Measurements from ENCODE around the gene DUOXA1.

The DUOXA1 gene

DNA sequence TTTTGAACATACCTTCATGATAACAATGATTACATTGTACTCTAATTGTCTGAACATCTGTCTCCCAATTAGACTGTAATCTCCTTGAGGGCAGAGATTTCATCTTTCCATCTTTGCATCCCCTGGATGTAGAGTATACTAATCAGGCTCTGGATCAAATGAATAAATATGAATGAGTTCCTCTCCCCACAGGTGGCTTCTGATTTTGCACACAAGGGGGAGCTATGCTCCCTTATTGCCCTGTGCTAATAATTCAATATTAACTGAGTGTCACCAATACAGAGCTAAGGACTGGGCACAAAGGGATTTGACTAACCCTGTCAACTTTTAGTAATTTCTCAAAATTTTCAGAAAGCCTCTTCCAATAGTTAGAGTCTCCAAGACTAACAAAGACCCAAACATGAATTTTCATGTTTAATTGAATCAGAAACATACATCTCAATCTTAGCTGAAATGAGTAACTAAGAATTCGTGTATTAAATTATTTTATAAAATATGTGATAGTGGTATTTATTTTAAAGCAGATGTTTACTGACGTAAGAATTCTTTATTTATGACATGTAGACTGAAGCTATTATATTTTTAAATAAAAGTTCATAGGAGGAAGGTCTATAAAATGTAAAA lies 3.0 kb downstream of the DUOXA1 start:
- Mint-ChIP-seq H3K4me1 (peaks cover 11% of the 10 kb centered on the region), H3K27ac (no peak overlapping the region), H3K9me3 (no peaks in the 10 kb centered on the region), H3K4me3 (no peak overlapping the region), H3K27me3 (peaks cover 79% of the 10 kb centered on the region)
- ATAC-seq (peak; percentile 67), DNase-seq (peak in 1 of 2 donors; percentile 34)

DNA sequence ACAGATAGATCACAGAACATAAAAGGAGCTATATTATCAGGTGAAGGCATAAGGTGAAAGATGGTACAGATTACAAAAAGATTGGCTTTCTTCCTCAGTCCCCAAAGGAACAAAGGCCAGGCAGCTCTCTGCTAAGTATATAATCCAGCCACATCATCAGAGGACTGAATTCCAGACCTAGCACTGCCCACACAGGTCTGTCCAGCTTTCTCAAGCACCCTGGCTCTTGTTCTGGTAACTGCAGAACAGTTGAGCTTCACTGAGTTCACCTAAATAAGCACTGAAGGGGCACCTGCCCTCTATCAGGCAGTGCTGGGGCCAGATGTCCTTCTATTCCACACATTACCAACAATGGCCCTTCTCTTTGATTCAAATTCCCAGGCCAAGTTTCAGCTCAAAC lies 6.3 kb downstream of the DUOXA1 start:
- DNase-seq (no peak), ATAC-seq (no peak)
- Mint-ChIP-seq H3K27ac (no peak overlapping the region), H3K9me3 (no peaks in the 10 kb centered on the region), H3K4me3 (no peak overlapping the region), H3K4me1 (peaks cover 4% of the 10 kb centered on the region), H3K27me3 (peaks cover 66% of the 10 kb centered on the region)

DNA sequence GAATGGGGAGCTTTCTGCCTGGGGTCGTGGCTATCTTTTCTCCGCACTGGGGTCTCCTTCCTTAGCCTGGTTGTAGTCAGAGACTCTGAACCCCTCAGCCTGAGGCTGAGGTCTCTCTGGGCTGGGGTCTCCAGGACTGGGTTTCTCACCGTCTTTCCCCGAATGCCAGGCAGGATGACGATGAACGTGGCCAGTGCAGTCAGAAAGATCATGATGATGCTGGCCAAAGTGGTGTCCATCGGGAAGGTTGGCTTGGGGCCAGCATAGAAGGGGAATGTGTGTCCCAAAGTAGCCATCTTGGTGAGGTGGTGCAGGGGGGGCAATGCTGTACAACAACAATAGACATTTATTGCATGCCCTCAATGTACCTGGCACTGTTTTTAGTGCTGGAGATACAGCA lies 7.0 kb downstream of the DUOXA1 start:
- H3K4me1 Mint-ChIP-seq = peaks cover 8% of the 10 kb centered on the region
- no peak for ATAC-seq
- DNase-seq = no peak
- H3K27me3 Mint-ChIP-seq = peaks cover 66% of the 10 kb centered on the region
- no peak overlapping the region for H3K27ac Mint-ChIP-seq
- H3K4me3 Mint-ChIP-seq = no peak overlapping the region
- H3K9me3 Mint-ChIP-seq = no peaks in the 10 kb centered on the region

DNA sequence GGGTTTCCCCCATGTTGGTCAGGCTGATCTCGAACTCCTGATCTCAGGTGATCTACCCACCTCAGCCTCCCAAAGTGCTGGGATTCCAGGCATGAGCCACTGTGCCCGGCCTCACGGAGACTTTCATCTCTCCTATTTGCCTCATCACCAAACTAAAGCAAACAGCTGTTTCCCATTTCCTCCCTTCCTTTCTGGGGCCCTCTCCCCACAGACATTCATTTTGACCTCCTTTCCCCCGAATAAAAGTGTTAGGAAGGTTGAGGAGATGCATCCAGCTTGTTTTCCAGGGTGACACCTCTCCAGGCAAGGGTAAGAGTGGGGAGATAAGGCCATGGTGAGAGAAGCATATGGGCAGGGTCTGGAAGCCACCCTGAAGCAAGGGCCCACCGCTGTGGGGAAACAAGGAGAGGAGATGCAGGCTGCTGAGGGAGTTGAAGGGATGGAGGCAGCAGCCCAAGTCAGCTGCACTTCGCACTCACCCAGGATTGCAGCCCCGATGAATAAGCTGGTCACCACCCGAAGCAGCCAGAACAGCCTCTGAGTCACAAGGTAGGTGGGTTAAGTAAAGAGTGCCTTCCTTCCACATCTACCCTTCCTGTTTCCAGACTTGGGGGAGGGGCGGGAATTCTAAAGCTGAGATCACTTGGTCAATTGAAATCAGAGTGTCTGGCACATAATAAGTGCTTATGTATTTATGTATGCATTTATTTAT lies 7.8 kb downstream of the DUOXA1 start:
- Mint-ChIP-seq H3K4me3 (no peak overlapping the region), H3K27ac (no peak overlapping the region), H3K27me3 (peaks cover 70% of the 10 kb centered on the region), H3K4me1 (peaks cover 16% of the 10 kb centered on the region), H3K9me3 (no peaks in the 10 kb centered on the region)
- ATAC-seq (no peak), DNase-seq (no peak)

DNA sequence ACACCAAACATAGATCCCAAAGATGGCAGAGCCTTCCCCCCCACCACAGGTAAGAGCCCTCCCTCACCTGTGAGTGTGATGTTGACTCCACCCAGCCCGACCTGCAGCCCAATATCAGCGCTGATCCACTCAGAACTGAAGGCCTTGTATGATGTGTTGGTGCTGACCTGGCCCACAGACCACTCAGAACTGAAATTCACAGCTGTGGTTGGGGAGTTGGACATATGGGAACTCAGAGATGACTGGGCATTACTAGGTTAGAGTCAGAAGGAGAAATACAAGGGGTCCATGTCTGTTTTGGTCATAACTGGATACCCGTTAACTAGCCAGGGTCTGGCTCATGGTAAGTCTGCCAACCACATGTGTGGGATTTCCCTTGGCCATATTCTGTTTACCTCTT lies 8.7 kb downstream of the DUOXA1 start:
- no peaks in the 10 kb centered on the region for H3K9me3 Mint-ChIP-seq
- DNase-seq (no peak), ATAC-seq (no peak)
- H3K4me1 Mint-ChIP-seq = peaks cover 23% of the 10 kb centered on the region
- H3K27me3 Mint-ChIP-seq = peaks cover 72% of the 10 kb centered on the region
- H3K4me3 Mint-ChIP-seq = no peak overlapping the region
- H3K27ac Mint-ChIP-seq = no peak overlapping the region

DNA sequence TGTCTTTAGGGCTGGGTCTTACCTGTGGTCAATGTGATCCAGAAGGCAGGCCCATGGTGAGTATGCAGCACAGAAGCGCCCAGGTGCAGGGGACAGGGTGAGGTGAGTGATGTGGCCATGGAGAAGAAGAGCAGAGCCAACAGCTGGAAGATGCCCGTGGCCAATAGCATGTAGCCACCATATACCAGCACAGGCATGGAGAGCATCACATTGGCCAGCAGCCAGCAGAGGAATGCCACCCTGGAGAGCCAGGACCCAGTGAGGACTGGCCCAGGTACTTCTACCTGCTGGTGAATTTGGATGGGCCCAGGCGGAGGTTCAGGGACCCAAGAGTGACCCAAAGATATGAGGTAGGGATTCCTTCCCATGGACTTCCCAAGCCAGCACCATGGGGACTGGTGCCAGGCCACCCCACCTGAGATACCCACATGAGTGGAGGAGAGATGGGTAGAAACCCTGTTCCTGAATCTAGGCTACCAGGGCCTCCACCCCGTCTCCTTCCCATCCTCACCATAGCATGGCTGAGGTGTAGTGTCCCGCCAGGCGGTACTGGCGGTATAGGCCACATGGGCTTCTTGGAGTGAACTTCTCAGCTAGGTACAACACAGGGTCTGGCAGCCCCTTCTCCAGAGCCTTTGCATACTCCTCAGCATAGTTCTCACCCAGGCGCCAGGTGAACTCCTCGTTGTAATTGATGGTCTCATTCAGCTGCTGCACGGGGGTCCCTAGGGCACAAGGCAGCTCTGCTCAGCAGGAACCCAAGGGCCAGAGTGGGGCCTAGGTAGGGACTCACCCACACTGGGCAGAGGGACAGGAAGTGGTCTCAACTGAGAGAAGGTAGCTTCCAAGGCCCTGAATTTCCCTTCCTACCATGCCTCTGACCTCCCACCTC lies 9.4 kb downstream of the DUOXA1 start:
- H3K27me3 Mint-ChIP-seq = peaks cover 72% of the 10 kb centered on the region

DNA sequence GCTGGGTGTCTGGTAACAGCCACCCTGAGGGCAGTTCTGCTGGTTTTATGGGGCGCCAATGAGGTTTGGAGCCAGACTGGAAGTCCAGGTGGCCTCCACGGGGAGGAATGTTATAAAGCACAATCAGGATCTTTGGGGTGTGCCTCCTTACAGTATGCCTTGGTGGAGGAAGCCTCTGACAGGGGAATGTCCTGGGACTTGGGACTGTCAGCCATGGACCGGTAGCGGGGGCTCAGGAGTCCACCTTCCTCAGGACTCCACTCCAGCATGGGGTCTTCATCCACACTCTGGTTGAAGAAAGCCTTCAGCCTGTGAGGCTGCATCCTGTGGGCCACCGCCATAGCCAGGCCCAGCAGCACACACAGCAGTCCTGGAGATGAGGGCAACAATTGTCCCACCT lies 10.7 kb downstream of the DUOXA1 start:
- DNase-seq (no peak), ATAC-seq (no peak)
- Mint-ChIP-seq H3K4me1 (peaks cover 40% of the 10 kb centered on the region), H3K9me3 (no peaks in the 10 kb centered on the region), H3K27me3 (peaks cover 76% of the 10 kb centered on the region), H3K4me3 (no peak overlapping the region), H3K27ac (no peak overlapping the region)

More for the DNA sequence above, 9.4 kb downstream of the DUOXA1 start:
- Mint-ChIP-seq H3K27ac (no peak overlapping the region), H3K4me1 (peaks cover 27% of the 10 kb centered on the region), H3K9me3 (no peaks in the 10 kb centered on the region), H3K4me3 (no peak overlapping the region)
- no peak for ATAC-seq
- DNase-seq = no peak

DNA sequence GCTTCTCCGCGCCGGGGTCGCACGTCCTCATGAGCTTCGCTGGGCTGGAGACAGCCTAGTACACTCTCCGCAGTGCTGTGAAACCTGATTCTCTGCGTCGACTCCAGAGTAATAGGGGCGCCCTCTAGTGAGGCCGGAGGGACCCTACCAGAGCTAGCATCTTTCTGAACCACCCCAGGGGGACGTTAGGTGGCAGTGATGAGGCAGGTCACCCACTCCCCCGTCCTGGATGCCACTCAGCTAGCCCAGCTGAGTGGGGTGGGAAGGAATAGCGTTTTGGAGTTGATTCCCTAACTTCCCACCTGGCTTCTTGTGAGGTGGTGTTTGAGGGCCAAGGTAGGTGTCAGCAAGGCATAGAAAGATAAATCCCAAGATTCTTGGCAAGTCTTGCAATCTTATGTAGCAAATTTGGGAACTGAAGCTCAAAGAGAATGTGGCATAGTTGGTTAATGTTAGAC lies 11.5 kb downstream of the DUOXA1 start:
- Mint-ChIP-seq H3K27ac (no peak overlapping the region), H3K4me1 (peaks cover 48% of the 10 kb centered on the region)

DNA sequence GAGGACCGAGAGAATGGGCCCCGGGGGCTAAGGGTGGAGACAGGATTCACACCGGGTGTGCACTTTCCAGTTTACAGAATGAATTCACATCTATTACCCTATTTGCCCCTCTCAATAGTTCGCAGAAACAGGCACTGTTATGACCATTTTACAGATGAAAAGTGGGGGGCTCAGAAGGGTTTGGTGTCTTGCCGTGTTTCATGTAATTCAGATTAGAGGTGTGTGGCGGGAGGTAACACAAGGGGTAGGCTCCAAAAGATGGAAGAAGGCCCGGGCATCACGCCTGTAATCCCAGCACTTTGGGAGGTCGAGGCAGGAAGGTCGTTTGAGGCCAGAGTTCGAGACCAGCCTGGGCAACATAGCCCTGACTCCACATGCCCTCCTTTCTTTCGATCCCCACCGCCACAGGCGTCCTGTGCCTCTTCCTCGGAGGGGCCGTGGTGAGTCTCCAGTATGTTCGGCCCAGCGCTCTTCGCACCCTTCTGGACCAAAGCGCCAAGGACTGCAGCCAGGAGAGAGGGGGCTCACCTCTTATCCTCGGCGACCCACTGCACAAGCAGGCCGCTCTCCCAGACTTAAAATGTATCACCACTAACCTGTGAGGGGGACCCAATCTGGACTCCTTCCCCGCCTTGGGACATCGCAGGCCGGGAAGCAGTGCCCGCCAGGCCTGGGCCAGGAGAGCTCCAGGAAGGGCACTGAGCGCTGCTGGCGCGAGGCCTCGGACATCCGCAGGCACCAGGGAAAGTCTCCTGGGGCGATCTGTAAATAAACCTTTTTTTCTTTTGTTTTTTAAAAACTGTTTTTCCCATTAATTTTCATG lies 12.2 kb downstream of the DUOXA1 start:
- Mint-ChIP-seq H3K27ac (no peak overlapping the region), H3K4me1 (peaks cover 54% of the 10 kb centered on the region), H3K4me3 (peak overlapping the region; percentile 68 to 73), H3K27me3 (peaks cover 79% of the 10 kb centered on the region), H3K9me3 (no peaks in the 10 kb centered on the region)
- DNase-seq (no peak), ATAC-seq (peak; percentile 13)

More for the DNA sequence above, 11.5 kb downstream of the DUOXA1 start:
- H3K9me3 Mint-ChIP-seq = no peaks in the 10 kb centered on the region
- DNase-seq (peak; percentile 86 to 88), ATAC-seq (peak; percentile 97)
- H3K4me3 Mint-ChIP-seq = peak overlapping the region; percentile 68 to 73
- peaks cover 79% of the 10 kb centered on the region for H3K27me3 Mint-ChIP-seq

DNA sequence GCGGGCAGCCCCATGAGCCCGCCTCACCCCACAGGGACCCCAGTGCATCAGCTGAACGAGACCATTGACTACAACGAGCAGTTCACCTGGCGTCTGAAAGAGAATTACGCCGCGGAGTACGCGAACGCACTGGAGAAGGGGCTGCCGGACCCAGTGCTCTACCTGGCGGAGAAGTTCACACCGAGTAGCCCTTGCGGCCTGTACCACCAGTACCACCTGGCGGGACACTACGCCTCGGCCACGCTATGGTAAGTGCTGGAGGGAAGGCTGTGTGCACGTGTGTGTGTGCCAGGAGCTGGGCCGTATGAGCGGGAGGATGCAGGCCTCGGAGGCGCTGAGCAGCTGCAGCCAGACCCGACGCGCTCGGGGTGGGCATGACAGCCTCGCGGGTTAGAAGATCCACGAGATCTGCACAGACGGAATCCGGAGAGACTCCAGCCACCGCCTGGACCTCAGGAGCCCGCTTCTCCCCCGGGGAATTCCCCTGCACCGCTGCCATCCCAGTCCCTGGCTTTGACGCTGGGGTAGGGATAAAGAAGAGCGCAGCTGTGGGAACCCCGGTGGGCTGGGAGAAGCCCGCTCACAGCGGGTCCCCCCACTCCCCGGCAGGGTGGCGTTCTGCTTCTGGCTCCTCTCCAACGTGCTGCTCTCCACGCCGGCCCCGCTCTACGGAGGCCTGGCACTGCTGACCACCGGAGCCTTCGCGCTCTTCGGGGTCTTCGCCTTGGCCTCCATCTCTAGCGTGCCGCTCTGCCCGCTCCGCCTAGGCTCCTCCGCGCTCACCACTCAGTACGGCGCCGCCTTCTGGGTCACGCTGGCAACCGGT lies 13.0 kb downstream of the DUOXA1 start:
- Mint-ChIP-seq H3K9me3 (no peaks in the 10 kb centered on the region), H3K4me1 (peaks cover 62% of the 10 kb centered on the region), H3K27me3 (peaks cover 83% of the 10 kb centered on the region), H3K4me3 (peak overlapping the region; percentile 68 to 73), H3K27ac (peak overlapping the region in 1 of 2 donors; percentile 64)
- ATAC-seq (no peak), DNase-seq (no peak)

DNA sequence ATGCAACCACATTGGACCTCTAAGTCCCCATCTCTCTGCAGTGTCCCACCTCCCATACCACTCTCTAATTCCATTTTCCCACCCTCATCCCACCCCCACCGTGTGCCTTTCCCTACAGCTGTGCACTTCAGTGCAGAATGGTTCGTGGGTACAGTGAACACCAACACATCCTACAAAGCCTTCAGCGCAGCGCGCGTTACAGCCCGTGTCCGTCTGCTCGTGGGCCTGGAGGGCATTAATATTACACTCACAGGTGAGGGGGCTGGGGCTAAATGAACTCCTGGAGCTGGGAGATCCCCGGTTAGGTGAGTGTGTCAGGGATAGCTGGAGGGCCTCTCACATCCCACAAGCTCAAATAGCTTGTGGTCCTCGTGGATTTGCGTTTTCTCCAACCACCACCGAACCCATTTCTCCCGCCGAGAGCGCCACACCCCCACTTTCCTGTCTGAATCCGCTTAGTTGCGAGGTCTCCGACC lies 13.6 kb downstream of the DUOXA1 start:
- H3K4me1 Mint-ChIP-seq = peaks cover 62% of the 10 kb centered on the region
- H3K27me3 Mint-ChIP-seq = peaks cover 83% of the 10 kb centered on the region
- ATAC-seq (no peak), DNase-seq (no peak)
- H3K27ac Mint-ChIP-seq = no peak overlapping the region
- peak overlapping the region in 1 of 2 donors; percentile 68 for H3K4me3 Mint-ChIP-seq
- no peaks in the 10 kb centered on the region for H3K9me3 Mint-ChIP-seq

DNA sequence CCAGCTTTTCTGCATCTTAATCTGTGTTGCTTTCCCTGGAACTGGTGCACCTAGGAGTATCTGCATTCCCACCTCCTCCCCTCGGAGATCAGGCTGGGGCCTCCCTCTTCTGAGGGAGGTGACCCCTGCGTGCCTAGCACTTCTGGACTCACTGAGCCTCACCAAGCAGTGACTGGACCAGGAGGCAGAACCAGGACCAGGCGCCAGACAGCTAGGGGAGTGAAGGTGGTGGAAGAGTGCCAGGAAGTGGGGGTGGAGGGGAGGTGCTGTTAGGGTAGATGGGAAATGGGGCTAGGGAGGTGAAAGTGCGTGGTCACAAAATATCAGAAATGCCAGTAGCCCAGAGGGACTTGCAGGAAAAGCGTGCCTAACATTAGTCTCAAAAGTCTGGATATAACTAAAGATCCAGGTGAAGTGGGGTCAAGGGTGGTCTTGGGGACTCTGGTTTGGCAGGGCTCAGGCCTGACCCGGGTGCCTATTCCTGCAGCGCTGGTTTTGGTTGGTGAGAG lies 14.3 kb downstream of the DUOXA1 start:
- Mint-ChIP-seq H3K27me3 (peaks cover 88% of the 10 kb centered on the region), H3K4me1 (peaks cover 65% of the 10 kb centered on the region), H3K4me3 (no peak overlapping the region)

DNA sequence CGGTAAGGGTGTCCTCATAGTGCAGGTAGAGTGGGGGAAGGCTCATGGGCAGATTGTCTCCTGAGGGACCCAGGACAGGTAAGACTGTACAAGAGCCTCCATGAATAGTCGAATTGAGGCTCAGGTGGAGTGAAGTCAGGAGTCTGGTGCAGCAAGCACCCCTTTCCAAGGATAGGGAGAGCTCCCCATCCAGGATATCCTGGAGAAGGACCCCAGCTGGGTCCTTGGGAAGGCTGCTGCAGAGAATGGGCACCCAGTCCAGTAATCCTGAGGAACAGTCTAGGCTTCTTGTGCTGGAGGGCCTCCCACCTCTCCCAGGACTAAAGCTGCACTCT lies 15.0 kb downstream of the DUOXA1 start:
- DNase-seq (no peak), ATAC-seq (no peak)
- Mint-ChIP-seq H3K4me3 (peak overlapping the region in 1 of 2 donors; percentile 27), H3K9me3 (no peaks in the 10 kb centered on the region), H3K27ac (no peak overlapping the region), H3K4me1 (peaks cover 66% of the 10 kb centered on the region), H3K27me3 (peaks cover 91% of the 10 kb centered on the region)

More for the DNA sequence above, 14.3 kb downstream of the DUOXA1 start:
- Mint-ChIP-seq H3K27ac (no peak overlapping the region), H3K9me3 (no peaks in the 10 kb centered on the region)
- DNase-seq (no peak), ATAC-seq (no peak)

DNA sequence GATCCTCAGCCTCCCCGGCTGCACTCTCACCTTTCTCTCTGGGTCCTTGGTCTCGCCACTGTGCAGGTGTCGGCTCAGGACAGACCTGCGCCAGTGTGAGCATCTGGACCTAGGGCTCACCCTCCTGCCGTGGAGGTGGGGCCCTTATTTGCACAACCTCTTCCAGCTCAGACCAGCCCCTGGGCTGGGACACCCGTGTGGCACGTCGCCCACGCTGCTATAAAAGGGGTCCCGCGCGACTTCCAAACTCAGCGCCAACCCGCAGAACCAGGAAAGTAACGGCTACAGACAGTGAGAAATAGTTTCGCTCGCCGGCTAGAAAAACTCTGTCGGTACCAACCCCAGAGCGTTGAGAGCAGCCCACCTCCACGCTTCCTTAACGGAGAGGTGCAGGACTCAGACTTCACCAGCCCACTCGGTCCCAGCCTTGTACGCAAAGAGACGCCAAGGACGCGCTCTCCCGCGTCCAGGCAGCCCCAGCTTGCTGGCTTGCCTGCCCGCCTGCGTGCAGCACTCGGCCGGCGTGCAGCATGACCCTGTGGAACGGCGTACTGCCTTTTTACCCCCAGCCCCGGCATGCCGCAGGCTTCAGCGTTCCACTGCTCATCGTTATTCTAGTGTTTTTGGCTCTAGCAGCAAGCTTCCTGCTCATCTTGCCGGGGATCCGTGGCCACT lies 15.5 kb downstream of the DUOXA1 start, which contains the start of the genes DUOX2 and DUOXA2:
Gene DUOX2 (minus strand): TSS at position 97 of the 675 bp plus-strand sequence. CDS start 761 bp downstream, outside the sequence.
Gene DUOXA2 (plus strand): TSS at position 251 of the 675 bp plus-strand sequence. CDS start 280 bp downstream, at position 531.
- Mint-ChIP-seq H3K4me3 (peak within 1 kb of the TSS in 1 of 2 donors; percentile 68), H3K27ac (no peak within 1 kb of the TSS), H3K4me1 (peaks cover 66% of the 10 kb centered on the region)

More for the DNA sequence above, 15.5 kb downstream of the DUOXA1 start, which contains the start of the genes DUOX2 and DUOXA2:
- Mint-ChIP-seq H3K27me3 (peaks cover 91% of the 10 kb centered on the region), H3K9me3 (no peaks in the 10 kb centered on the region)
- no peak for DNase-seq
- no peak for ATAC-seq

All from stimulated activated naive CD8-positive, alpha-beta T cell treated with anti-CD3 and anti-CD28 coated beads, Interleukin-15, amount 100 ng/mL, for 72 hours (primary cell).